BLaER1 (cell line): Measurements from ENCODE around the gene PITPNM3.

ENCODE experiments used
- H3K27ac ChIP-seq: shearing (Covaris generic); formaldehyde crosslinking; 2 replicates; pipeline ENCODE4 v1.8.1; 2022
- H3K27me3 ChIP-seq: shearing (Covaris generic); formaldehyde crosslinking; 2 replicates; pipeline ENCODE4 v1.8.1; 2022
- H3K36me3 ChIP-seq: shearing (Covaris generic); formaldehyde crosslinking; 2 replicates; pipeline ENCODE4 v1.8.1; 2022
- H3K4me1 ChIP-seq: shearing (Covaris generic); formaldehyde crosslinking; 2 replicates; pipeline ENCODE4 v1.8.1; 2022
- H3K4me2 ChIP-seq: shearing (Covaris generic); formaldehyde crosslinking; 2 replicates; pipeline ENCODE4 v1.8.1; 2022
- H3K4me3 ChIP-seq: shearing (Covaris generic); formaldehyde crosslinking; 2 replicates; pipeline ENCODE4 v1.8.1; 2022
- H3K9ac ChIP-seq: shearing (Covaris generic); formaldehyde crosslinking; 2 replicates; pipeline ENCODE4 v1.8.1; 2022
- H3K9me3 ChIP-seq: shearing (Covaris generic); formaldehyde crosslinking; 2 replicates; pipeline ENCODE4 v1.8.1; 2022
- H4K20me1 ChIP-seq: shearing (Covaris generic); formaldehyde crosslinking; 2 replicates; pipeline ENCODE4 v1.8.1; 2022
- Cebpa-rat ChIP-seq: shearing (Covaris generic); IDR thresholded peaks from 2 replicates; pipeline ENCODE4 v1.8.1; 2022

Gene PITPNM3

DNA sequence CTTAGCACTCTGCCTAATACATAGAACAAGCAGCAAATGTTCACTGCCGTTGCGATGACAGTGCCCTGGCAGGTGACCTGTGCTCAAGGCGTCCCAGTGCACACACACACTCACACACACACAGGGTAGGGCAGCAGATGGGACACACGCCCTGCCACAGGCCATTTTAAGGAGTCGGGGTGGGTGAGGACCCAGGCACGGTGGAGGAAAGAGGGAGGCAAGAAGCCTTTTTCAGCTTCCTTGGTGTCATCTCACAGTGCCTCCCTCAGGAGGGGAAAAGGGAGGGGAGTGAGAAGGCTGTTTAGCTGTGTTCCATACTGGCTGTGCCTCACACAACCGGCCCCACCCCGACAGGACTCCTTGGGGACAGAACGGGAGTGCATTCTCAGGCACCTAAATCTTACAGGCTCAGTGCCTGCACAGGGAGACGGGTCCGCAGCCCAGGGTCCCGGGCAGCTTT lies 1.5 kb downstream of the PITPNM3 start:
- Histone ChIP-seq H3K4me3 (peak overlapping the region; percentile 62; the same call in 1 of the 2 replicates), H3K27me3 (peaks cover 78% of the 10 kb centered on the region), H3K4me1 (peaks cover 13% of the 10 kb centered on the region), H3K4me2 (peak overlapping the region; percentile 88), H3K36me3 (no peaks in the 10 kb centered on the region), H3K9ac (no peak overlapping the region), H4K20me1 (peaks cover 49% of the 10 kb centered on the region), H3K9me3 (no peaks in the 10 kb centered on the region), H3K27ac (no peak overlapping the region)
- no peak for TF ChIP-seq Cebpa-rat

GRCh38 chr17:6554342-6554741 lies 2.0 kb downstream of the PITPNM3 start:
- TF ChIP-seq Cebpa-rat, result no peak
- no peak overlapping the region for H3K4me2 ChIP-seq
- H4K20me1 ChIP-seq, result peaks cover 44% of the 10 kb centered on the region
- H3K4me3 ChIP-seq, result no peak overlapping the region
- peaks cover 18% of the 10 kb centered on the region for H3K4me1 ChIP-seq
- peaks cover 72% of the 10 kb centered on the region for H3K27me3 ChIP-seq
- H3K9me3 ChIP-seq, result no peaks in the 10 kb centered on the region
- no peaks in the 10 kb centered on the region for H3K36me3 ChIP-seq
- H3K27ac ChIP-seq, result no peak overlapping the region
- no peak overlapping the region for H3K9ac ChIP-seq

GRCh38 chr17:6551869-6552531 lies 4.4 kb downstream of the PITPNM3 start:
- Histone ChIP-seq H4K20me1 (peaks cover 25% of the 10 kb centered on the region), H3K4me3 (no peak overlapping the region), H3K27ac (no peak overlapping the region), H3K27me3 (peaks cover 49% of the 10 kb centered on the region), H3K4me2 (no peak overlapping the region), H3K4me1 (peaks cover 42% of the 10 kb centered on the region), H3K9me3 (no peaks in the 10 kb centered on the region), H3K9ac (no peak overlapping the region), H3K36me3 (no peaks in the 10 kb centered on the region)
- no peak for TF ChIP-seq Cebpa-rat

- Histone ChIP-seq H4K20me1 (peaks cover 20% of the 10 kb centered on the region), H3K9me3 (no peaks in the 10 kb centered on the region), H3K4me3 (no peak overlapping the region), H3K27me3 (peaks cover 42% of the 10 kb centered on the region), H3K9ac (no peak overlapping the region), H3K4me1 (peaks cover 44% of the 10 kb centered on the region), H3K36me3 (no peaks in the 10 kb centered on the region), H3K27ac (no peak overlapping the region), H3K4me2 (no peak overlapping the region)
- no peak for TF ChIP-seq Cebpa-rat
These were observed 5.0 kb downstream of the PITPNM3 start for GRCh38 chr17:6551356-6551755.

GRCh38 chr17:6549384-6550036 lies 6.8 kb downstream of the PITPNM3 start:
- no peaks in the 10 kb centered on the region for H3K9me3 ChIP-seq
- peaks cover 50% of the 10 kb centered on the region for H3K4me1 ChIP-seq
- peaks cover 24% of the 10 kb centered on the region for H3K27me3 ChIP-seq
- H3K4me3 ChIP-seq, result no peak overlapping the region
- peaks cover 3% of the 10 kb centered on the region for H4K20me1 ChIP-seq
- H3K36me3 ChIP-seq, result no peaks in the 10 kb centered on the region
- H3K27ac ChIP-seq, result no peak overlapping the region
- H3K4me2 ChIP-seq, result peak overlapping the region; percentile 85
- H3K9ac ChIP-seq, result no peak overlapping the region
- no peak for TF ChIP-seq Cebpa-rat

- Histone ChIP-seq H3K4me3 (no peak overlapping the region), H3K27ac (no peak overlapping the region), H3K9me3 (no peaks in the 10 kb centered on the region), H4K20me1 (no peaks in the 10 kb centered on the region; the same call in 1 of the 2 replicates), H3K4me1 (peaks cover 57% of the 10 kb centered on the region), H3K4me2 (peak overlapping the region; percentile 85), H3K27me3 (peaks cover 16% of the 10 kb centered on the region), H3K36me3 (no peaks in the 10 kb centered on the region), H3K9ac (0 out of 2 replicates have a peak overlapping the region, but pooled peaks have one; percentile 40)
- TF ChIP-seq Cebpa-rat, result no peak
These were observed 7.6 kb downstream of the PITPNM3 start for GRCh38 chr17:6548578-6549330.

GRCh38 chr17:6548034-6548433 lies 8.3 kb downstream of the PITPNM3 start:
- 0 out of 2 replicates have a peak overlapping the region, but pooled peaks have one; percentile 40 for H3K9ac ChIP-seq
- no peak for TF ChIP-seq Cebpa-rat
- H3K4me1 ChIP-seq, result peaks cover 65% of the 10 kb centered on the region
- no peak overlapping the region for H3K27ac ChIP-seq
- H4K20me1 ChIP-seq, result no peaks in the 10 kb centered on the region
- H3K9me3 ChIP-seq, result no peaks in the 10 kb centered on the region
- peaks cover 9% of the 10 kb centered on the region; the same call in 1 of the 2 replicates for H3K27me3 ChIP-seq
- H3K4me3 ChIP-seq, result no peak overlapping the region
- no peaks in the 10 kb centered on the region for H3K36me3 ChIP-seq
- H3K4me2 ChIP-seq, result peak overlapping the region; percentile 85

DNA sequence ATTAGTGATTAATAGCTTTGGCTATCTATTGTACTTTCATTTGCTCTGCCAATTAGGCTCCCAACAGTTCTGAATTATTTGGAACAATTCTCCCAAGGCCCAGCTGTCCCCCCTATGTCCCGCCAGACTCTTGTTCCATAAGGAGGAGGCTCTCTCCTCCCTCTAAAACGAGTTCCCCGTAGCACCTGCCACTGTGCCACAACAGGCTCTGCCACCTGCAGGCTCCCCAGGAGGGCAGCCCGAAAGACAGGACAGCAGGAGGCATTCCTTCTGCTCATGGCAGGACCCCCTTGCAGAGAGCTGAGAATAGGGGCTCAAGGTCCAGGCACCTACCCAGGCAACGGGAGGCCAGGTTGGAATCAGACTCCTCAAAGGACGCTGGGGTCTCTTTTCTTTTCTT lies 9.0 kb downstream of the PITPNM3 start:
- Histone ChIP-seq H3K27me3 (peaks cover 5% of the 10 kb centered on the region; the same call in 1 of the 2 replicates), H3K9me3 (no peaks in the 10 kb centered on the region), H4K20me1 (no peaks in the 10 kb centered on the region), H3K4me1 (peaks cover 66% of the 10 kb centered on the region), H3K9ac (no peak overlapping the region), H3K4me2 (peak overlapping the region; percentile 85; the same call in 1 of the 2 replicates), H3K4me3 (no peak overlapping the region), H3K27ac (no peak overlapping the region), H3K36me3 (no peaks in the 10 kb centered on the region)
- no peak for TF ChIP-seq Cebpa-rat

DNA sequence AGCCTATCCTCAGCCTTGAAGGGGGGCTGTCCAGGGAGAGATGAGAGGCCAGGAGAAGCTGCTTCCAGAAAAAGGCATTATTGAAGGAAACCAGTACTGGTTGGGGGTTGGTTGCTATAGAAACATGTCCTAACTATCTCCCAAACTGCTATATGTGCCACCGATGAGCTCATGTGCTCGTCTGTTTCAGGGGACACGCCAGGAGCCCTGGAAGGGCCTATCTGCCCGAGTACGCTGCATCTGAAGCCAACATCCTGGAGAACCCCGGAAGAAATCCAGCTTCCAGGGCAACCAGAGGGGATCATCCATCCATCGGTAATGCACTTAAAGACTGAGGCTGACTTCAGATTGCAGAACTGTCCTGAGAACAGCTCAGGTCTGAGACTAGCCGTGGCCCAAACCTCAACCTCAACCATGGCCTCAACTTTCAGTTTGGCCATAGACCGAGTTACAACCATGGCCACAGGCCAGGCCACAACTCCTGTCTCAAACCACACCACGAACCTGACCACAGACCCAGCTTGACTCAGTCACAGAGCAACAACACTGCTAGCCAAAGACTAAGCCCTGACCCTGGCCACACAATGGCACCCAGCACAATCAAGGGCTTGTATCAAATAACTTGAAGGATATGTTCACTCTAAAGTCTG lies 10.2 kb downstream of the PITPNM3 start:
- Histone ChIP-seq H3K4me1 (peaks cover 66% of the 10 kb centered on the region), H3K4me2 (peak overlapping the region; percentile 68), H4K20me1 (no peaks in the 10 kb centered on the region), H3K27ac (no peak overlapping the region), H3K36me3 (no peaks in the 10 kb centered on the region), H3K9me3 (no peaks in the 10 kb centered on the region), H3K4me3 (no peak overlapping the region), H3K9ac (0 out of 2 replicates have a peak overlapping the region, but pooled peaks have one; percentile 6), H3K27me3 (no peaks in the 10 kb centered on the region)
- no peak for TF ChIP-seq Cebpa-rat
